ENCODE data around the gene SYNDIG1.

- TF ChIP-seq CTCF (IDR thresholded peaks at IDR 0.05) (no peak), POLR2A (IDR thresholded peaks at IDR 0.05) (no peak)
These were observed 151.6 kb downstream of the SYNDIG1 start for GRCh38 chr20:24620937-24621519.

All from tibial nerve (tissue), 3 donors.